GM19455 (cell line): Measurements from ENCODE around the gene AANAT.

Experiments used
- ATAC-seq: cut with Tn5 transposase; IDR thresholded peaks from one replicate; pipeline ENCODE4 v1.9.1; 2021; ENCODE audit not compliant: unreplicated experiment

AANAT gene

GRCh38 chr17:76467366-76467765, at the start of gene AANAT:
Gene AANAT (plus strand): TSS chr17:76467603. CDS start chr17:76468747, 1,144 bp downstream.
- ATAC-seq: no peak

GRCh38 chr17:76419576-76420260, 47.7 kb upstream of the AANAT start:
- ATAC-seq: no peak

DNA sequence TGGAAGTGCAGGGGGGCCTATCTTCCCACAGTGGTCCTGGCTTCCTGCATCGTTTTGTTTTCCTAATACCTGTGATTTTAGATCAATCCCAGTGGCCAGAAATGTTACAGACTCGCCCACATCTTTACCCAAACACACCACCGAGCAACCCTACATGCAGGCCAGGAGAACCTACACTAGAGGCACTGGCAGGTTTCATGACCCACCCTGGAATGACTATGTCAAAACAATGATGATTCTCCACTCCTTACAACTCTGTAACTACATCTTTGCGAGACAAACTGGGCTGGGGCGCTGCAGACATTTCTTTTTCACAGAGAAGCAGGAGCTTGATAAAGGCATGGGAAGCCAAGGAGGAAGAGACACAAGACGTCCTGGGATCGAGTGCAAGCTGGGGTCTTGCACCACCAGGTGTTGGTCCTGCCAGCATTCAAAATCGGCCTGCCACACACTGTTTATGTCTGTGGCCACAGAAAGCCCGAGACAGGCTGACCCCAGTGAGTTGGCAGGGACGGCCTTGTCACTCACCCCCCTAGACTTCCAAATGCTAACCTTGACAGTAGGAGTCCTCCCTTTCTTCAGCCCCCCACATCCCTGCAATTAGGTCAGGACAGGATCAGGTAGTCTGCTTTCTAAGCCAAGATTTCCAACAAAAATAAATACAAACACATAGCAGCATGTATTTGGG, 46.9 kb upstream of the AANAT start:
- ATAC-seq: no peak

DNA sequence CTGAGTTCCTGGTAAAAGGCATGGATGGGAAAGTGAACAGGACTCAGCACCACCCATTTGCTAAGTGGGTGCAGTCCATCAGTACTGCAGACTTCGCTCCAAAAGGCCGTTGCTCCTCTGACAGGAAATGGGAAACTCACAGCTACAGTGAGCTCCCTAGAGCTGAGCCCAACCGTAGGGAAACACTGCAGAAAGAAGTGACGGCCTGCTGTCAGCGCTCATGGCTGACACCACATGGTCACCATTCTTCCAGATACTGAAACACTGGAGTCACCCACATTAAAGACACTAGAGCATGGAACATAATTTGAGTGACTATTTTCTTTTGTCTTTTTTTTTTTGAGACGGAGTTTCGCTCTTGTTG, 46.4 kb upstream of the AANAT start:
- ATAC-seq: no peak

- ATAC-seq: no peak
Measured at GRCh38 chr17:76422406-76422805, 45.0 kb upstream of the AANAT start.

GRCh38 chr17:76422860-76423259, 44.5 kb upstream of the AANAT start:
- no peak for ATAC-seq

DNA sequence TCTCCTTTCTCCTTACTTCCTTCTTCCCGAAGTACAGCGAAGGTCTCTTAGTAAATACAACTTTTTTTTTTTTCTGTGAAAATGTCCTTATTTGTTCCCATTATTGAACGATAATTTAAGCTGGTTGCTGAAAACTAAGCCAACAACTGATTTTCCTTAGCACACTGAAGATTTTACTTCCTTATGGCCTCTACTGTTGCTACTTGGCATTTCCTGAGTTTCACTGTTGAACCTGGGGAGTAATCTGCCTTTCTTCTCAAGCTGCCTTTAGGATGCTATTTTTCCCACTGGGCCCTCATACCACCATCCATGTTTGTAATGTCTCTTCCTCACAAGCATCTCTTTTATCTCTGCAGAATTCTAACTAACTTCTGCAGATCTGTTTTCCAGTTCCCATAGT, 40.5 kb upstream of the AANAT start:
- ATAC-seq: no peak

- ATAC-seq: no peak
Measured at GRCh38 chr17:76427501-76428231, 39.7 kb upstream of the AANAT start.

- ATAC-seq: no peak
Measured at GRCh38 chr17:76428511-76428910, 38.9 kb upstream of the AANAT start.

GRCh38 chr17:76431509-76431908, 35.9 kb upstream of the AANAT start:
- ATAC-seq: no peak

GRCh38 chr17:76432004-76432403, 35.4 kb upstream of the AANAT start:
- no peak for ATAC-seq

DNA sequence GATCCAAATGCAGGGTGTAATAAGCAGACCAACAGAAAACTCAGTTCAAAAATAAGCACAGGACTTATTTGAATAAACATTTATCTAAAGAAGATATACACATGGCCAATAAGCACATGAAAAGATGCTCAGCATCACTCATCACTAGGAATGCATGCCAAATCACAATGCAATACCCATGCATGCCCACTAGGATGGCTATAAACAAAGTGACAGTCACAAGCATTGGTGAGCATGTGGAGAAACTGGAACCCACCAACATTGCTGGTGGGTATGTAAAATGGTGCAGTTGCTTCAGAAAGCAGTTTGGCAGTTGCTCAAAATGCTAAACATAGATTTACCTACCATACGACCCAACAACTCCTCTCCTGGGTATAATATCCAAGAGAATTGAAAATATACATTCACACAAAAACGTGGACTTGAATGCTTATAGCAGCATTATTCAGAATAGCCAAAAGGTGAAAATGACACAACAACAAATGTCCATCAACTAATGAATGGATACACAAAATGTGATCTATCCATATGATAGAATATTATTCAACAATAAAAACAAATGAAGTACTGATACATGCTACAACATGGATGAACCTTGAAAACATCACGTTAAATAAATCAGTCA, 34.6 kb upstream of the AANAT start:
- no peak for ATAC-seq

DNA sequence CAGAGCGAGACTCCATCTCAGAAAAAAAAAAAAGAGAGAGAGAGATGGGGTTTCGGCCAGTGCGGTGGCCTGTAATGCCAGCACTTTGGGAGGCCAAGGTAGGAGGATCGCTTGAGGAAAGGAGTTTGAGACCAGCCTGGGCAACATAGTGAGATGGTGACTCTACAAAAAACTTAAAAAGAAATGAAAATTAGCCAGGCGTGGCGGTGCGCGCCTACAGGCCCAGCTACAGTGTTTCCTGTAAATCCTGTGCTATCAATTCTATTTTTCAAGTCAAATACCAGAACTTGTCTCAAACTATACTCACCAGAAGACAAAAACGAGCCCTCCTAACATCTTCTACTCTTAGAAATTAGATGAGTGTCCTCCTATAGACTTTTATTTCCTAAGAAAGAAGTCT, 33.7 kb upstream of the AANAT start:
- ATAC-seq: no peak

GRCh38 chr17:76434870-76435269, 32.5 kb upstream of the AANAT start:
- no peak for ATAC-seq

DNA sequence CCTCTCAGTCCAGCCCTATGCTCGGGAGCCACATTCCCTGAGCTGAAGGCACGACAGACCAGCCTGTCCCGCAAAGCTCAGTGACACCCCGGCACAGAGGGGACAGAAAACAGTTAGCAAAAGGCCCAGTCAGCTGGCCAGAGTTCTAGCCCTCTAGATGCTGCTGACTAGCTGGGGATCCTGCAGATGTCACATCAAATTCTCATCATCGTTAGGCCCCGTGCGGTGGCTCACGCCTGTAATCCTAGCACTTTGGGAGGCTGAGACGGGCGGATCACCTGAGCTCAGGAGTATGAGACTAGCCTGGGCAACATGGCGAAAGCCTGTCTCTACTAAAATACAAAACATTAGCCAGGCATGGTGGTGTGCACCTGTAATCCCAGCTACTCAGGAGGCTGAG, 31.7 kb upstream of the AANAT start:
- ATAC-seq: no peak

GRCh38 chr17:76437467-76438402, 29.7 kb upstream of the AANAT start:
- no peak for ATAC-seq

DNA sequence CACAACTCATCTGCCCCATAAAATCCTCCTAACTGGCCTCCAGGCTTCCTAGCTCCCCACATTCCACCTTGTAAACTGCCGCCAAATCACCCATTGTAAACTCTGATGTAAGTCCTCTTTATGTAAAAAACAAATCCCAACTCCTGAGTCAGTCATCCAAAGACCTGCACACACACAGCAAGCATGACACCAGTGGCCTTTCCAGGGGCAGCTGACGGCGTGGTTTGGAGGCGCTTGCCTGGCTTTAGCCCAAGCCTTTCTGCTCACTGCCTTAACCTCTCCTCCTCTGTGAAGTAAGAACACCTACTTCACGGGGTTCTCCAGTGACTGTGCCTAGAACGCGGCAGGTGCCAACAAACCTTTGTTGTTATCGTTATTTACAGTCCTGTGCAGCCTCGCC, 28.5 kb upstream of the AANAT start:
- no peak for ATAC-seq

DNA sequence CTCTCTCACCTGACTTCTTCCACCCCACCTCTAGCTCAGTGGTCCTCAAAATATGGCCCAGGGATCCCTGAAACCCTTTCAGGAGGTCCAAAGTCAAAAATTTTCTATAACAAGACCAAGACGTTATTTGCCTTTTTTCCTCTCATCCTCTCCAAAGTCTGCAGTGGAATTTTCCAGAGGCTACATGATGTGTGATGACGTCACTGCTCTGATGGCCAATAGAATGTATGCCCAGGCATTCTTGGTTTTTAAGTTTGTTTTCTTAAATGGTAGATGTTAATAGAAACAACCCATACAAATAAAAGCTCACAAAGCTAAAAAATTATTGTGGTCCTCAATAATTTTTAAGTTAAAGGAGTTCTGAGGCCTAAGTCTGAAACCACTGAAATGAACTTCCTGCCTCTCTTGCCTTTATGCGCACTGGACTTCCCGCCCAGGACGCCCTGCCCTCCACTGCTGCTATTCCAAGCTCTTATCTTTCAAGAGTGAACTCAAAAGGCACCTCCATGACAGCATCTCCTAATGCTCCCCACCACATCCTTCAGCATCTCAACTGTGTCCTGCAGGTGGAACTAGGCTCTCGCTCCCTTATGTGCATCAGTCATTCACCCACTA, 28.0 kb upstream of the AANAT start:
- ATAC-seq: no peak

GRCh38 chr17:76440751-76441362, 26.5 kb upstream of the AANAT start:
- no peak for ATAC-seq
